C4-2B (cell line): Measurements from ENCODE around the gene EHBP1.

Source experiments
- ZFX ChIP-seq: fragments of 450-650 bp; IDR thresholded peaks from 2 replicates; pipeline ENCODE4 v1.6.1; 2017
- TF ChIP-seq, protein P1 (sequence below): fragments of 450-650 bp; conservative IDR thresholded peaks from 2 replicates; pipeline ENCODE4 v1.5.1; 2017; ENCODE audit warnings: mild to moderate bottlenecking

DNA sequence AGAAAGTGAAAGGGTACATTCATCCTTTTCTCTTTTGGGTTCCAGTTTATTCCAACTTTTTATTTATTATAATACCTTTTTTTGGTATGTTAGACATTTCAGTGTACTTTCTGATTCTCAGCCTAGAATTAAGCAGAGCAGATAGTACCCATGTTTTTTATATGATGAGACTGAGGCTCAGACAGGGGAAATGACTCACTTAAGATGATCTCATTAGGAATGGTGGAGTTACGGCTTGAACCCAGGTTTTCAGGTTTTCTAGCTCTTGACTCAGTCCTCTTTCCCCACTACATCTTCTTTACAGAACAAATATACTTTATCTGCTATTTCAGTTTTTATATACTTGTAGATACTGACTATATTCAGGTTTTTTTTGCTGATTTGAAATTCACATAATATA lies 293.4 kb downstream of the EHBP1 start:
- TF ChIP-seq, protein P1, sequence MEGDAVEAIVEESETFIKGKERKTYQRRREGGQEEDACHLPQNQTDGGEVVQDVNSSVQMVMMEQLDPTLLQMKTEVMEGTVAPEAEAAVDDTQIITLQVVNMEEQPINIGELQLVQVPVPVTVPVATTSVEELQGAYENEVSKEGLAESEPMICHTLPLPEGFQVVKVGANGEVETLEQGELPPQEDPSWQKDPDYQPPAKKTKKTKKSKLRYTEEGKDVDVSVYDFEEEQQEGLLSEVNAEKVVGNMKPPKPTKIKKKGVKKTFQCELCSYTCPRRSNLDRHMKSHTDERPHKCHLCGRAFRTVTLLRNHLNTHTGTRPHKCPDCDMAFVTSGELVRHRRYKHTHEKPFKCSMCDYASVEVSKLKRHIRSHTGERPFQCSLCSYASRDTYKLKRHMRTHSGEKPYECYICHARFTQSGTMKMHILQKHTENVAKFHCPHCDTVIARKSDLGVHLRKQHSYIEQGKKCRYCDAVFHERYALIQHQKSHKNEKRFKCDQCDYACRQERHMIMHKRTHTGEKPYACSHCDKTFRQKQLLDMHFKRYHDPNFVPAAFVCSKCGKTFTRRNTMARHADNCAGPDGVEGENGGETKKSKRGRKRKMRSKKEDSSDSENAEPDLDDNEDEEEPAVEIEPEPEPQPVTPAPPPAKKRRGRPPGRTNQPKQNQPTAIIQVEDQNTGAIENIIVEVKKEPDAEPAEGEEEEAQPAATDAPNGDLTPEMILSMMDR: no peak
- TF ChIP-seq ZFX: no peak
